ENCODE results near the gene NDUFAF2.

NDUFAF2 gene

GRCh38 chr5:61044545-61044944 is 99.5 kb downstream of the NDUFAF2 start:
- H3K4me3 ChIP-seq (ENCODE audit: low read depth, low read length) = no peak overlapping the region
- no peak for TF ChIP-seq CTCF (IDR thresholded peaks at IDR 0.05; ENCODE audit: borderline replicate concordance, insufficient read depth, low read depth, low read length)

- no peak overlapping the region for H3K4me3 ChIP-seq (ENCODE audit: low read depth, low read length)
- TF ChIP-seq CTCF (IDR thresholded peaks at IDR 0.05; ENCODE audit: borderline replicate concordance, insufficient read depth, low read depth, low read length) = no peak
Observed at GRCh38 chr5:61047346-61047745, 102.3 kb downstream of the NDUFAF2 start.

- TF ChIP-seq CTCF (IDR thresholded peaks at IDR 0.05; ENCODE audit: borderline replicate concordance, insufficient read depth, low read depth, low read length) = no peak
- no peak overlapping the region for H3K4me3 ChIP-seq (ENCODE audit: low read depth, low read length)
Observed at GRCh38 chr5:61048534-61048933, 103.5 kb downstream of the NDUFAF2 start.

DNA sequence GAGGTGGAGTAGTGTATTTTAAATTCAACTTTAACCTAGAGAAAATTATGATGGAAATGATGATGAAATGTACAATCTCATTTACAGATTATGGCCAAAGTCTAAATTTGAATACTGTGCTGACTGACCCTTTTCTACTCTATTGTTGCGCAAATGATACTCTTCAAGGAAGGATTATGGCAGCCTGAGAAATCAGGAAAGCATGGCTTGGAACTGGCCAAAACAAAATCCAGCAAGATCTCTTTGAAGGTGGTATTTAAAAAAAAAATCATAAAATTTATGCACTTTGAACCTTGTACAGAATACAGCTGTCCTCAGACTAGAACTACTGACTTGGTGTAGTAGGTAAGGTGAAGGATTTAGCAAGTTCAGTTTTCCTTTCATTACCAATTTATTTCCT is 105.3 kb downstream of the NDUFAF2 start:
- TF ChIP-seq CTCF (IDR thresholded peaks at IDR 0.05; ENCODE audit: borderline replicate concordance, insufficient read depth, low read depth, low read length) = no peak
- no peak overlapping the region for H3K4me3 ChIP-seq (ENCODE audit: low read depth, low read length)

DNA sequence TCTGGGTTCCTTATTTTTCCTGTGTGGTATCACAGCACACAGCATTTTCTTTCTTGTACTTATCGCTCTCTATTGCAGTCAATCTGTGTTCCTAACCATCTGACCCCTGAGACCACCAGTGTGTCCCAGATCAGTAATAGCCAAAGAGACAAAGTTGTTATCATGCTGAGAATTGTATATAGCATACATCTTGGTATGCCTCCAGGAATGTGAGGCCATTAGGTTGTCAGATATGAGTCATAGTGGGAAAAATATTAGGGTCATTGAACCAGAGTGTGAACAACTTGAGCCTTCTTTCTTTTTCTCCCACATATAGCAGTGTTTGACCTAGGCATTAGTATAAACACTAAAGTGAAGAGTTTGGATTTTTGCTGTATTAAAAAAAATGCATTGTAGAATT is 106.3 kb downstream of the NDUFAF2 start:
- no peak for TF ChIP-seq CTCF (IDR thresholded peaks at IDR 0.05; ENCODE audit: borderline replicate concordance, insufficient read depth, low read depth, low read length)
- H3K4me3 ChIP-seq (ENCODE audit: low read depth, low read length) = no peak overlapping the region

GRCh38 chr5:61052882-61053281 is 107.9 kb downstream of the NDUFAF2 start:
- TF ChIP-seq CTCF (IDR thresholded peaks at IDR 0.05; ENCODE audit: borderline replicate concordance, insufficient read depth, low read depth, low read length) = no peak

DNA sequence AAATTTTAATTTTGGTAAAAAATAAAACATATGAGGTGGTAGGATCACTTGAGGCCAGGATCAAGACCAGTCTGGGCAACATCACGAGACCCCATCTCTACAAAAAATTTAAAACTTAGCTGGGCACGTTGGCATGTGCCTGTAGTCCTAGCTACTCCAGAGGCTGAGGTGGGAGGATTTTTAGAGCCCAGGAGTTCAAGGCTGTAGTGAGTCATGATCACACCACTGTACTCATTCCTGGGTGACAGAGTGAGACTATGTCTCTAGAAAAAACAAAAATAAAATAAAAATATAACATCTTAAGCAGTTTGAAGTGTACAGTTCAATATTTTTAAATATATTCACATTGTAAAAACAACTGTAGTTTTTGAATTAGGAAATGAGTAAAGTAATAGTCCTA is 108.9 kb downstream of the NDUFAF2 start:
- no peak overlapping the region for H3K4me3 ChIP-seq (ENCODE audit: low read depth, low read length)
- no peak for TF ChIP-seq CTCF (IDR thresholded peaks at IDR 0.05; ENCODE audit: borderline replicate concordance, insufficient read depth, low read depth, low read length)

More at GRCh38 chr5:61052882-61053281, 107.9 kb downstream of the NDUFAF2 start:
- no peak overlapping the region for H3K4me3 ChIP-seq (ENCODE audit: low read depth, low read length)

All from GM12875 (cell line).